ENCODE measurements around the gene RBM27.
A peak's percentile ranks its signal among the peaks of the same experiment; 100 is the strongest.
"Not testable (repeated sequence)": the region's sequence is repeated elsewhere in the genome, so short reads cannot be mapped to it uniquely, and the experiment has no call there.

RBM27 gene

GRCh38 chr5:146205499-146206202, 2.2 kb downstream of the RBM27 start:
- no peak for DNase-seq (ENCODE audit: low read depth, low spot score)

DNA sequence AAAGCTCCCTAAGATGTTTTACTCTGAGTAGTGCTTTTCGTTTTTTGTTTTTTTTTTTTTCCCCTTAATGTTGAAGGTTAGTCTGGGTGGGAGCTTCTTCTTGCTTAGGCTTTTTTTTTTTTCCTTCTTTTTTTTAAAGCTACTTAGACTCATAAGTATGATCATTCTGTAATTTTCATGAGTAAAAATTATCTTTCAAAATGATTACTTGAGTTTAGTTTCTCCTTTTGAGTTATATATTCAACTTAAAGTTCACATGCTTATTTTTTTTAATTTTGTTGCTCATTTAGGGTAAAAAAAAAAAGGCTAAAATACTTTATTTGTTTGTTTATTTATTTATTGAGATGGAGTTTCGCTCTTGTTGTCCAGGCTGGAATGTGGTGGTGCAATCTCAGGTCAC, 2.9 kb downstream of the RBM27 start:
- no peak for DNase-seq (ENCODE audit: low read depth, low spot score)

DNA sequence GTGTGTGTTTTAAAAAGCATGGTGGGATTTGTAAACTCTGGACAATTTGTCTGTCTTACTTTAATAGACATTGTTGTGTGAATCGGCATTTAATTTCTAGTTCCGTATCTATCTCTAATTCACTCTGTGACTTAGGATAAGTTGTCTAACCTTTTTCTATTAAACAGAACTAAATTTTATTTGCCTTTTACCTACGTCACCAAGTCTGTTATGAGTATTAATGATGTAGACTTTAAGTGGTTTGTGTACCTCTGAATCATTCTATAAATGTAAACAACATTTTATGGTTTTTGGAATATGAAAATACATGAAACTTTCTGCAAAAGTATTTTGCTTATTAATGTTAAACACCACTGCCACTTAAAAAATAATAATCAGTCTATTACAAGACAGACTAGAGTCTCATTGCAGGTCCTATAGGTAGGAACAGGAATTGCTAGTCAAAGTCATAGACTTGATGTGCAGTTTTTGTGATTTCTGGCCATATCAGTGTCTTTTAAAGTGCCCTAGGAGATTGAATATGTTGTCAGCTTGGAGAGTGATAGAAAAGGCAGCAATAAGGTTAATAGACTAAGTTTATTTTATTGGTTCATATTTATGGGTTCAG, 5.6 kb downstream of the RBM27 start:
- no peak for DNase-seq (ENCODE audit: low read depth, low spot score)

DNA sequence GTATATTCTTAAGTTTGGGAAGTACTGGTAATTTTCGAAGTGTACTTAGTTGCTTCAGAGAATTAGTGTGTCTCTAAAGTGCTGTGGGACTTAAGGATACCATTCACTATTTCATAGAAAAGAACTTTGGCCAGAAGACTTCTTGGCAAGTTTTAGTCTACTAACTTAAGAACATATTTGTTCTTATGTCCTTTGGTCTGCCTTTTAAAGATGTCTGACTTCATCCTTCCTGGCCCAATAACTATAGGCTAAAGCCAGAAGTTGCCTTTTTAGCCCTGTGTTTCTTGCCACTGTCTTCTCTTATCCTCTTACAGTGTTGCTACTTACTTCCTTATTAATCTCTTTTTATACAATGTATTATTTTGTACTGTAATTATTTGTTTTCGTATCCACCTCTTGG, 6.3 kb downstream of the RBM27 start:
- no peak for DNase-seq (ENCODE audit: low read depth, low spot score)

DNA sequence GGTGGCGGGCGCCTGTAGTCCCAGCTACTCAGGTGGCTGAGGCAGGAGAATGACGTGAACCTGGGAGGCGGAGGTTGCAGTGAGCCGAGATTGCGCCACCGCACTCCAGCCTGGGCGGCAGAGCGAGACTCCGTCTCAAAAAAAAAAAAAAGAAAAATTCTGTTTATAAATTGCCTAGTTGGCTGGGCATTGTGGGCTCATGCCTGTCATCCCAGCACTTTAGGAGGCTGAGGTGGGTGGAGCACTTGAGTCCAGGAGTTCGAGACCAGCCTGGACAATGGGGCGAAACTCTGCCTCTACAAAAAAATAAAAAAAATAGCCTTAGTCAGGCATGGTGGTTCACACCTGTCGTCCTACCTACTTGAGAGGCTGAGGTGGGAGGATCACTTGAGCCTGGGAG, 7.4 kb downstream of the RBM27 start:
- not testable (repeated sequence) for DNase-seq (ENCODE audit: low read depth, low spot score)

GRCh38 chr5:146213210-146213826, 9.9 kb downstream of the RBM27 start:
- peak; percentile 35 for DNase-seq (ENCODE audit: low read depth, low spot score)

GRCh38 chr5:146214881-146215280, 11.5 kb downstream of the RBM27 start:
- not testable (repeated sequence) for DNase-seq (ENCODE audit: low read depth, low spot score)

DNA sequence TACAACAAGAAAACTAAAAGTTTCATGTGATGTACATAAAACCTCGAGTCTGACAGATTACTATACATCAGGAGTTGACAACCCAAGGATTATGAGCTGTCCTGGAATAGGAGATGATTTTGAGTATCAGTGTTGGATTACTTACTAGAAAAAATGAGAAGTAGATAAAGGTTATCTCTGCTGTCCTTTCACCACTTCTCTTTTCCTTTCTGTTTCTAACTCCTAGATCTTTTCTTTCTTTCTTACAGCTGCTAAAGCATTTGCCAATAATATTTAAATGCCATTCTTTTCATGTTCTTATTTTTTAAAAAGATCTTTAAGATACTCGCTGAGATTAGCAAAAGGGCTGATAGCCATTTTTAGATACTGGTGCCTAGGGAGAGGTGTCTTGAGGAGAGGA, 14.8 kb downstream of the RBM27 start:
- DNase-seq (ENCODE audit: low read depth, low spot score): no peak

GRCh38 chr5:146219243-146219642, 15.8 kb downstream of the RBM27 start:
- no peak for DNase-seq (ENCODE audit: low read depth, low spot score)

DNA sequence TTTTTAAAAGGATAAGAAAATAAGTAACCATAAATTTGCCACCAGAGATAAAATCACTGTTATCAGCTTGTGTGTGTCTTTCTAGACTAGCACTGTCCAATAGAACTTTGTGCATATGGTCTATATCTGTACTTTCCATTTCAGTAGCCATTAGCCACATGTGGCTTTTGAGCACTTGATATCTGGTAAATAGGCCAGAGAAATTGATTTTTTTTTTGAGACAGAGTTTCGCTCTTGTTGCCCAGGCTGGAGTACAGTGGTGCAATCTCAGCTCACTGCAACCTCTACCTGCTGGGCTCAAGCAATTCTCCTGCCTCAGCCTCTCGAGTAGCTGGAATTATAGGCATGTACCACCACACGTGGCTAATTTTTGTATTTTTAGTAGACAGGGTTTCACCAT, 17.8 kb downstream of the RBM27 start:
- no peak for DNase-seq (ENCODE audit: low read depth, low spot score)

GRCh38 chr5:146222005-146222404, 18.6 kb downstream of the RBM27 start:
- no peak for DNase-seq (ENCODE audit: low read depth, low spot score)

- DNase-seq (ENCODE audit: low read depth, low spot score): no peak
Measured at GRCh38 chr5:146223179-146223578, 19.8 kb downstream of the RBM27 start.

DNA sequence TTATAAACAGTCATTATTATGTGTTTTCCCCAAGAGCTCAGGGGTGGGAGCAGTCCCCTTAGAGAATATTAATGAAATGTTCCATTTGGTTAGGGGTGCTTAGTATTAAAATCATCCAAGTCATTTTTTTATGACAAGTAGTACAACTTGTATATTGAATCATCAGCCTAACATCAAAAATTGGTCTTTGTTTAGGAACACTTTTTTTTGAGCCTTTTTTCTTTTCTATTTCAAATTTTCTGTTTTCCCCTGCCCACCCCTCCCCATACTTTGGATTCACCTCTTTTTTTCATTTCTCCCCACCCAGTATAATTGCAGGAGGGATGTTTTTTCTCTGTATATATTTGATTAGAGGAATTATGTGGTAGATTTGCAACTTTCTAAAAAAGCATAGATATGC, 25.8 kb downstream of the RBM27 start:
- no peak for DNase-seq (ENCODE audit: low read depth, low spot score)

DNA sequence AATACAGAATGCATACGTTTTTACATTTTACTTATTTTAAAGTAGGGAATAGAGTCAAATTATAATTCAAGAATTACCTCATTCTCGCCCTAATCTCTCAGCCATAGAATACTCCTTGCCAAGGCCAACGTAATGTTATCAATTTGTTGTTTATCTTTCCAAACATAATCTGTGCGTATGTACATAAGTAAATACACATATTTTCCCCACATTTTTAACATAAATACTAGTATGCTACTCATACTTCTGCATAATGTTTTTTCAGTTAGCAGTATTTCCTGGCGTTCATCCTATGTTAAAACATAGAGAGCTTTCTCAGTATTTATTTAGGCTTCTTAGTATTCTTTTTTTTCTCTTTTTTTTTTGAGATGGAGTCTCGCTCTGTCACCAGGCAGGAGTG, 28.8 kb downstream of the RBM27 start:
- no peak for DNase-seq (ENCODE audit: low read depth, low spot score)

DNA sequence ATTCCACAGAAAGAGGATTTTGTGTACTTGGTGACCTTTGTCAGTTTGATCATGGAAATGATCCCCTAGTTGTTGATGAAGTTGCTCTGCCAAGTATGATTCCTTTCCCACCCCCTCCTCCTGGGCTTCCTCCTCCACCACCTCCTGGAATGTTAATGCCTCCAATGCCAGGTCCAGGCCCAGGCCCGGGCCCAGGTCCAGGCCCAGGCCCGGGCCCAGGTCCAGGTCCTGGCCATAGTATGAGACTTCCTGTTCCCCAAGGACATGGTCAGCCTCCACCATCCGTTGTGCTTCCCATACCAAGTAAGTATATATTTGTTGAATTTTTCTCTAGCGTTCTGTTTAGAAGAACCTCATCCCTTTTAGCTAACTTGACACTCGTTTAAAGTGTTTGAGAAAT, 30.0 kb downstream of the RBM27 start:
- DNase-seq (ENCODE audit: low read depth, low spot score): peak; percentile 13

- DNase-seq (ENCODE audit: low read depth, low spot score): peak; percentile 2
Measured at GRCh38 chr5:146238973-146239372, 35.6 kb downstream of the RBM27 start.

DNA sequence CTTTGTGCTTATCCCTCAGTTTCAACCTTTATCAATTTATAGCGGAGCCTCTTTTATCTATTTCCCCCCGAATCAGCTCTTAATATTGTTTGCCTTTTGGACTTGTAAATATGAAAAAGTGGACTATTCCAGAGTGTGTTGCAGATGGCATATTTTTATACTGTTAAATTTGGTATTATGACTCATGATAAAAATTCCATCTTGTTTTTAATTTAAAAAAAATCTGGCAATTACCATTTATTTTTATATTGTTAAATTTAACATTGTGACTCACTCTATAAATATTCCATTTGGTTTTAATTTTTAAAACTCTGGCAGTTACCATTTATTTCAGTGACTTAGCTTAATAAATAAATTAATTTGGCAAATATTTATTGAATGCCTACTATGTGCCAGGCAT, 37.5 kb downstream of the RBM27 start:
- DNase-seq (ENCODE audit: low read depth, low spot score): no peak

- DNase-seq (ENCODE audit: low read depth, low spot score): no peak
Measured at GRCh38 chr5:146243247-146243646, 39.8 kb downstream of the RBM27 start.

DNA sequence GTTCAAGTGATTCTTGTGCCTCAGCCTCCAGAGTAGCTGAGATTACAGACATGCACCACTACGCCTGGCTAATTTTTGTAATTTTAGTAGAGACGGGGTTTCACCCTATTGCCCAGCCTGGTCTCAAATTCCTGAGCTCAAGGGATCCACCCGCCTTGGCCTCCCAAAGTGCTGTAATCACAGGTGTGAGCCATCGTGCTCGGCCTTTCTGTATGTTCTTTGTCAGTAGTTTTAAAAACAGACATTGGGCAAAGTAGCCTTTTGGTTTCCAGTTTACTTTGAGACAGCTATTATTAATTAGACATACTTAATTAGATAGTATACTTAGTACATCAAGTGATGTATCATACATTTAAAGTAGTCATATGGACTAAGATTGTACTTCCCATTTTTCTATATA, 45.2 kb downstream of the RBM27 start:
- no peak for DNase-seq (ENCODE audit: low read depth, low spot score)

- no peak for DNase-seq (ENCODE audit: low read depth, low spot score)
Measured at GRCh38 chr5:146249801-146250200, 46.4 kb downstream of the RBM27 start.

Data from astrocyte of the hippocampus (primary cell).